ENCODE results near the gene GLB1L3.

GLB1L3 gene

GRCh38 chr11:134332189-134332631, 56.0 kb downstream of the GLB1L3 start (continued):
- TF ChIP-seq PRDM2 (tag by site-specific recombination; IDR thresholded peaks at IDR 0.05; ENCODE audit: borderline replicate concordance) (no peak), ZNF549 (tag by site-specific recombination; IDR thresholded peaks at IDR 0.05) (no peak), ZNF10 (tag by site-specific recombination; IDR thresholded peaks at IDR 0.05) (no peak), GLIS2 (tag by site-specific recombination; IDR thresholded peaks at IDR 0.05) (peak; percentile 72), SP3 (tag by site-specific recombination; IDR thresholded peaks at IDR 0.05) (no peak), KLF9 (tag by site-specific recombination; IDR thresholded peaks at IDR 0.05; ENCODE audit: low read depth) (no peak), CTCF (tag by site-specific recombination; IDR thresholded peaks at IDR 0.05) (peak; percentile 43; the same call in 1 of the 2 replicates), TCF7L2 (IDR thresholded peaks at IDR 0.05; ENCODE audit: borderline replicate concordance, low read depth, low read length) (no peak), KLF16 (tag by site-specific recombination; IDR thresholded peaks at IDR 0.05) (no peak), ZNF645 (tag by site-specific recombination; IDR thresholded peaks at IDR 0.05) (no peak), OSR2 (tag by site-specific recombination; IDR thresholded peaks at IDR 0.05) (no peak), SP7 (tag by site-specific recombination; IDR thresholded peaks at IDR 0.05) (no peak), ZBTB8A (tag by site-specific recombination; IDR thresholded peaks at IDR 0.05) (peak; percentile 82), ZNF146 (tag by site-specific recombination; IDR thresholded peaks at IDR 0.05) (no peak), ZNF777 (tag by site-specific recombination; IDR thresholded peaks at IDR 0.05; ENCODE audit: borderline replicate concordance) (no peak), SETDB1 (IDR thresholded peaks at IDR 0.05; ENCODE audit: insufficient read length, low read length) (no peak), ZNF658 (tag by site-specific recombination; IDR thresholded peaks at IDR 0.05) (no peak), SALL2 (tag by site-specific recombination; IDR thresholded peaks at IDR 0.05; ENCODE audit: borderline replicate concordance) (no peak), BCL11B (tag by site-specific recombination; IDR thresholded peaks at IDR 0.05; ENCODE audit: low read depth) (no peak), ZFHX2 (tag by site-specific recombination; conservative IDR thresholded peaks at IDR 0.05) (no peak), ZNF610 (tag by site-specific recombination; IDR thresholded peaks at IDR 0.05; ENCODE audit: borderline replicate concordance) (peak; percentile 37; the same call in 1 of the 2 replicates), ZNF624 (tag by site-specific recombination; IDR thresholded peaks at IDR 0.05) (no peak), ZNF169 (tag by site-specific recombination; IDR thresholded peaks at IDR 0.05) (no peak), SCRT2 (tag by site-specific recombination; IDR thresholded peaks at IDR 0.05) (no peak), ZFP69B (tag by site-specific recombination; IDR thresholded peaks at IDR 0.05) (no peak), ZBTB26 (tag by site-specific recombination; optimal IDR thresholded peaks at IDR 0.05) (peak; percentile 49), ZNF785 (tag by site-specific recombination; IDR thresholded peaks at IDR 0.05) (no peak), ZNF324 (tag by site-specific recombination; IDR thresholded peaks at IDR 0.05) (no peak), ZNF521 (tag by site-specific recombination; IDR thresholded peaks at IDR 0.05) (no peak), ZNF132 (tag by site-specific recombination; IDR thresholded peaks at IDR 0.05; ENCODE audit: borderline replicate concordance) (no peak), YY1 (tag by site-specific recombination; IDR thresholded peaks at IDR 0.05) (no peak), GLIS1 (tag by site-specific recombination; IDR thresholded peaks at IDR 0.05) (peak; percentile 40; the same call in 1 of the 2 replicates), ZNF24 (tag by site-specific recombination; IDR thresholded peaks at IDR 0.05) (no peak), GFI1B (tag by site-specific recombination; IDR thresholded peaks at IDR 0.05) (no peak)
